Activated CD8-positive, alpha-beta memory T cell treated with anti-CD3 and anti-CD28 coated beads for 48 hours (primary cell): ENCODE results near the gene APAF1.
A peak's percentile ranks its signal among the peaks of the same experiment; 100 is the strongest.

Experiments
- DNase-seq, 3 experiments: peaks; one replicate each; pipeline ENCODE4 v3.0.0-alpha.2; 2020; ENCODE audit warnings: low read depth in 2 of 3, low spot score in 2 of 3

Gene APAF1

GRCh38 chr12:98656289-98657101 is 11.4 kb downstream of the APAF1 start:
- no peak for DNase-seq

GRCh38 chr12:98660521-98660920 is 15.4 kb downstream of the APAF1 start:
- no peak for DNase-seq

DNA sequence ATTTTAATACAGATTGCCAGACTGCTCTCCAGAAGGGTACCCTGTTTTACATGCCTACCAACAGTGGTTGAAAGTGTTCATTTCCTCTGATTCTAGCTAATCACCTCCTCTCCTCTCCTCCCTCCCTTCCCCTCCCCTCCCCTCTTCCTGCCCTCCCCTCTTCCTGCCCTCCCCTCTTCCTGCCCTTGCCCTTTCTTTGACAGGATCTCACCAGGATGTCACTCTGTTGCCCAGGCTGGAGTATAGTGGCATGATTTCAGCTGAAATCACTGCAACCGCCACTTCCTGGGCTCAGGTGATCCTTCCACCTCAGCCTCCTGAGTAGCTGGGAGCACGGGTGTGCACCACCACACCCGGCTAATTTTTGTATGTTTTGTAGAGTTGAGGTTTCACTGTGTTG is 24.7 kb downstream of the APAF1 start:
- DNase-seq = no peak

- DNase-seq = no peak
These were observed 26.4 kb downstream of the APAF1 start for GRCh38 chr12:98671459-98671858.

DNA sequence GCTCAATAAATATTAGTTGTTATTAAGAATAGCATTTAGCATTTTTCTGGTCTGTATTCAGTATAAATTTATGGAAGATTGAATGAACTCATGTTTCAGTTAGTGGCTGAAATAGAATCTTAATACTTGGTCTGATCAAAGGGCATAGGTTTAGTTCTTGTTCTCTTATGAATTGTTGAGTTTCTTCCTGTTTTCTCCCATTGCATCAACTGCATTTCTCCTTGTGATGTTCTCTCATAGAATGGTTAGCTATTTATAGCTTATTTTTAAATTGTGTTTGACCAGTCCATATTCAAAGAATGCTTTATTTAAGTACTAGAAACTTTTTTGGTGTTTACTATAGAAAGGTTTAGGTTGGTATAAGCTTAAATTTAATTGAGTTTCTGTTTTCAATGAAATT is 29.8 kb downstream of the APAF1 start:
- DNase-seq = no peak

GRCh38 chr12:98678236-98678945 is 33.3 kb downstream of the APAF1 start:
- no peak for DNase-seq

- no peak for DNase-seq
These were observed 34.0 kb downstream of the APAF1 start for GRCh38 chr12:98678946-98679610.

DNA sequence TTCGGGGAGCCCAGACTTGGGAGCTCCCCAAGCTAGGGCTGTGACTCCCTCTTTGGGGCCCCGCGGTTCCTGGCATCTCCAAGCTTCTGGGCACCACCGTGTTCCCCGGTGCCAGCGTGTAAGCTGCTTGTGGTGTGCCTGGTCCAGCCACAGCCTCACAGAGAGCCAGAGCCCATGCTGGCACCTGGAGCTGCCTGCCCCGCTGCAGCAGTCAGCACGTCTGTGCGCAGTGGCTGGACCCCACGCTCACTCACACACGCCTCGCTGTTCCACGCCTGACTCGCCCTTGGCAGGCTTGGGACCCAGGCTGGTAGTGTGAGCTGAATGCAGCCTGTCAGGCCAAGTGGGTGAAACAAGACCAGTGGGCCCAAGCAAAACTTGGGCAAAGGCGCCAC is 34.5 kb downstream of the APAF1 start:
- no peak for DNase-seq

DNA sequence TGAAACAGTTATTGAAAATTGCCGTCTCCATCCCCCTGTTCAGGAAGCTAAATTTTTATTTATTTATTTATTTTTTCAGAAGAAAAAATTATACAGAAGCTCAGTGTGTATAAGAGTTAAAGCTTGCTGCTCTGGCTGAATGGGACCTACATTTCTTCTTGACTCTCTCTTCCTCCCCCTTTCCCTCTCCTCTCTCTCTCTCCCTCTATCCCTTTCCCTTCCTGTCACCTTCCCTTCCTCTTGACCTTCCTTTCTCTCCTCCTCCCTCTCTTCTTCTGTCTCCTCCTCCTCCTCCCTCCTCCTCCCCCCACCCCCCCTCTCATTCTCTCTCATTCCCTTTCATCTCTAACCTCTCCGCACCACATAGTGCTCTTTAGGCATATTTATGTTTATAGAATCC is 39.1 kb downstream of the APAF1 start:
- no peak for DNase-seq

GRCh38 chr12:98686603-98687002 is 41.5 kb downstream of the APAF1 start:
- DNase-seq = no peak

- DNase-seq = no peak
These were observed 46.3 kb downstream of the APAF1 start for GRCh38 chr12:98691351-98691750.

- DNase-seq = no peak
These were observed 51.1 kb downstream of the APAF1 start for GRCh38 chr12:98696036-98696646.

DNA sequence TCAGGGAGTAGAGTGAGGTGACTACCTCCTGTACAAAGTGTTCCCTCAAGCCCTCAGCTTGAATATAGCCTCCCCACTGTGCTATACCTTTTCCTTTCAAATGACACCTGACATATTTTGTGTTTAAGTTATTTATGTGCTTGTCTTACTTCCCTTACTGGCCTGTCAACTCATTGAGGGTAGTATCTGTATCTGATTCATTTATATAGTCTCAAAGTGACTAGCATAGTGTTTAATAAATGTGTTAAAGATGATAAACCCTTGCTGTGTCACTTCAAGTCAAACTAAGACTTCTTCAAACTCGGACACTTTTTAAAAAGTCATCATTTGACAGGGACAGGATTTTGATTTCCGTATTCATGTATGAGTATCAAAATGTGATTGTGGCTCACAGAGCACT is 52.1 kb downstream of the APAF1 start:
- DNase-seq = no peak

DNA sequence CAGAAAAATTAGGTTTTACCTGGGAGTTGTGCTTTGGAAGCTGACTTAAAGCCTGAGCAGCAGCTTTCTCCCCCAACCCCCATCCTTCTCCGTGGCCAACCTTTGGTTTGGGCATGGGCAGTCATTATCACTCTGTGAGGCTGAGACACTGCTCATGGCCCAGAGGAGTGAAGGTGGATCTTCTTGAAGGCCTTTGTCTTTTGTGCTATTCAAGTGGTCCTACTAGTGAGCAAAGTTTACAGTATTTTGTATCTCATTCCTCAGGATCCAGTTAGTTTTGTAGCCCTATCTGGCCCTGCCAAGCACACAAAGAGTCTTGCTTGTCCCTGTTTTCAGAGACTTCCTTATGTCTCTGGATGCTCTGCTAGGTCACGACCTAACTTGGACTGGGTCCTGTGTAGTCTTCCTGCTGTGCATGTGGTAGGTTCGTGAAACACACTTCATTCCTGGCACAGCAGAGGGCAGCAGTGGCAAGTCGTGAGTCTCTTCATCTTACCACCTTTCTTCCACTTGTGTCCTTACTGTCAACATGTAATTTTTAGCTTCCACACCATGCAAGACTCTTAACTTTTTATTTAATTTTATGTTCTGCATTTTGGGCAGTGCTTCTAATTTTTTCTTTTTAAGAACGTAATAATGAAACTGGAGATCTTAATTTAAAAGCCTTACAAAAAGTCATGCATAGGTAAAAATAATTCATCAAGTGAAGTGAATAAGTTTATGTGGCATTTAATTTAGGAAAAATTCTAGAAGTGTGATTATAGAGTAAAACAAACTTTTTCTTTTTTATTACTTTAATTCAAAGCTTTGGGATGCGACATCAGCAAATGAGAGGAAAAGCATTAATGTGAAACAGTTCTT is 53.7 kb downstream of the APAF1 start:
- DNase-seq = peak in 1 of 3 experiments; percentile 9

- no peak for DNase-seq
These were observed 54.5 kb downstream of the APAF1 start for GRCh38 chr12:98699586-98699985.

- no peak for DNase-seq
These were observed 56.1 kb downstream of the APAF1 start for GRCh38 chr12:98701166-98701565.

DNA sequence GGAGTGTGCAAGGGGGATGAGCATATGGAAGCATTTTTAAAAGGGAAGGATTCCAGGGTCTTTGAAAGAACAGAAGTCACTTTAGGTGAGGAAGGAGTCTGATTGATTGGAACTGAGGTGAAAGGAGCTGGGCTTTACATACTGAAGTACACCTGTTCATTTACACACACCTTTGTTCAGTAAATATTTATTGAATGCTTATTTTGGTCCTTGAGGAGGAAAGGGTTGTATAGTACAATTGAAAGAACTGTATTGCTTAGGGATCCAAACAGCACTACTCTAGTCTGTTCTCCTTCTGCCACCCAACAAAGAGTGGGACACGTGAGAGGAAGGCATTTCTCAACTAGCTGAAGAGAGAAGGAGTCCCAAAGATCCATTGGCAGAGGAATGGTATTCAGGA is 63.9 kb downstream of the APAF1 start:
- DNase-seq = no peak

GRCh38 chr12:98714426-98714825 is 69.3 kb downstream of the APAF1 start:
- no peak for DNase-seq

- no peak for DNase-seq
These were observed 74.7 kb downstream of the APAF1 start for GRCh38 chr12:98719515-98720504.
